ENCODE measurements around the gene ZNF431. TPM values are rescaled to one million over a fixed set of nuclear protein-coding genes. Genes with fewer than 3 reads are reported as not detected.

ZNF431 gene
- total and polyA plus RNA-seq, 4 experiments from 2014 or later = 9.1 to 34.4 (median 21.4) TPM

DNA sequence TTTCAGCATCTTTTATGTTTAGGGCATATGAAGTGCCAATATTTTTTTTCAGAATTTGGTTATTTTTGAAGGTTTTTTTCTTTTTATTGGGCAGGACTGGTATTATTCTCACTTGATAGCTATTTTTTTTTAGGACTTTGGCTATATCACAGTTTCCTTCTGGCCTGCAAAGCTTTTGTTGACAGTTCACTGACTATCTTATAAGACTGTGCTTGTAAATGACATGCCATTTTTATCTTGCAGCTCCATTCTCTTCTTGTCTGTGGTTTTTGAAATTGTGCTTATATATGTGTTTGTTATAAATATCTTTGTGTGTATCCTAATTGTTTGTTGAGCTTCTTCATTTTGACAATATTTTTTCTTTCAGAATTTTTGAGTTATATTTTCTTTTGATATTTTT, 26.4 kb upstream of the ZNF431 start:
- no peak overlapping the region for H3K27ac Mint-ChIP-seq
- intact Hi-C loops (cut with micrococcal nuclease) = no loop called here
- ChIA-PET POLR2A (ENCODE audit: partially characterized antibody) (no interaction called here), CTCF (ENCODE audit: partially characterized antibody) (no interaction called here)
- no peak overlapping the region for H3K4me3 Mint-ChIP-seq
- Histone ChIP-seq H3K27me3 (ENCODE audit: insufficient read depth, low read length) (no peaks in the 10 kb centered on the region), H3K27ac (ENCODE audit: low read depth, low read length) (no peak overlapping the region), H3K4me1 (ENCODE audit: insufficient read depth, low read length) (no peaks in the 10 kb centered on the region), H3K36me3 (ENCODE audit: insufficient read depth, low read length) (peaks cover 8% of the 10 kb centered on the region), H3K4me3 (ENCODE audit: low read length in 2 of 2) (no peak overlapping the region), H3K9me3 (ENCODE audit: control insufficient read depth in 1 of 2, low read length in 2 of 2) (no peaks in the 10 kb centered on the region)
- peaks cover 58 to 66% of the 10 kb centered on the region in 2 donors for H3K36me3 Mint-ChIP-seq
- DNase-seq = no peak
- no peaks in the 10 kb centered on the region for H3K27me3 Mint-ChIP-seq
- no peaks in the 10 kb centered on the region for H3K4me1 Mint-ChIP-seq
- peaks cover 8 to 70% (median 37%) of the 10 kb centered on the region in 8 donors for H3K9me3 Mint-ChIP-seq

DNA sequence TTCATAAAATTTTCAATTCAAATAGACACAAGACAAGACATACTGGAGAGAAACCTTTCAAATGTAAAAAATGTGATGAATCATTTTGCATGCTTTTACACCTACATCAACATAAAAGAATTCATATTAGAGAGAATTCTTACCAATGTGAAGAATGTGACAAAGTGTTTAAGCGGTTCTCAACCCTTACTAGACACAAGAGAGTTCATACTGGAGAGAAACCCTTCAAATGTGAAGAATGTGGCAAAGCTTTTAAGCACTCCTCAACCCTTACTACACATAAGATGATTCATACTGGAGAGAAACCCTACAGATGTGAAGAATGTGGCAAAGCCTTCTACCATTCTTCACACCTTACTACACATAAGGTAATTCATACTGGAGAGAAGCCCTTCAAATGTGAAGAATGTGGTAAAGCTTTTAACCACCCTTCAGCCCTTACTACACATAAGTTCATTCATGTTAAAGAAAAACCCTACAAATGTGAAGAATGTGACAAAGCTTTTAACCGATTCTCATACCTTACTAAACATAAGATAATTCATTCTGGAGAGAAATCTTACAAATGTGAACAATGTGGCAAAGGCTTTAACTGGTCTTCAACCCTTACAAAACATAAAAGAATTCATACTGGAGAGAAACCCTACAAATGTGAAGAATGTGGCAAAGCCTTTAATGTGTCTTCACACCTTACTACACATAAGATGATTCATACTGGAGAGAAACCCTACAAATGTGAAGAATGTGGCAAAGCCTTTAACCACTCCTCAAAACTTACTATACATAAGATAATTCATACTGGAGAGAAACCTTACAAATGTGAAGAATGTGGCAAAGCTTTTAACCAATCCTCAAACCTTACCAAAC, 24.6 kb upstream of the ZNF431 start:
- Histone ChIP-seq H3K27me3 (ENCODE audit: insufficient read depth, low read length) (no peaks in the 10 kb centered on the region), H3K9me3 (ENCODE audit: control insufficient read depth in 1 of 2, low read length in 2 of 2) (no peaks in the 10 kb centered on the region), H3K4me1 (ENCODE audit: insufficient read depth, low read length) (no peaks in the 10 kb centered on the region), H3K36me3 (ENCODE audit: insufficient read depth, low read length) (peaks cover 8% of the 10 kb centered on the region), H3K27ac (ENCODE audit: low read depth, low read length) (no peak overlapping the region), H3K4me3 (ENCODE audit: low read length in 2 of 2) (no peak overlapping the region)
- peaks cover 51 to 52% of the 10 kb centered on the region in 2 donors for H3K36me3 Mint-ChIP-seq
- ChIA-PET CTCF (ENCODE audit: partially characterized antibody) (no interaction called here), POLR2A (ENCODE audit: partially characterized antibody) (no interaction called here)
- peaks cover 8 to 62% (median 34%) of the 10 kb centered on the region in 8 donors for H3K9me3 Mint-ChIP-seq
- no peaks in the 10 kb centered on the region for H3K4me1 Mint-ChIP-seq
- DNase-seq = no peak
- H3K27ac Mint-ChIP-seq = no peak overlapping the region
- H3K4me3 Mint-ChIP-seq = no peak overlapping the region
- no peaks in the 10 kb centered on the region for H3K27me3 Mint-ChIP-seq
- intact Hi-C loops (cut with micrococcal nuclease) = no loop called here

GRCh38 chr19:21126078-21126477, 15.8 kb upstream of the ZNF431 start:
- Histone ChIP-seq H3K36me3 (ENCODE audit: insufficient read depth, low read length) (no peaks in the 10 kb centered on the region), H3K27ac (ENCODE audit: low read depth, low read length) (no peak overlapping the region), H3K4me1 (ENCODE audit: insufficient read depth, low read length) (no peaks in the 10 kb centered on the region), H3K9me3 (ENCODE audit: control insufficient read depth in 1 of 2, low read length in 2 of 2) (peaks cover 0 to 6% of the 10 kb centered on the region in 2 donors), H3K27me3 (ENCODE audit: insufficient read depth, low read length) (no peaks in the 10 kb centered on the region), H3K4me3 (ENCODE audit: low read length in 2 of 2) (no peak overlapping the region)
- peaks cover 2 to 46% (median 16%) of the 10 kb centered on the region in 8 donors for H3K9me3 Mint-ChIP-seq
- H3K4me3 Mint-ChIP-seq = no peak overlapping the region
- CTCF ChIA-PET (ENCODE audit: partially characterized antibody) = no interaction called here
- H3K27ac Mint-ChIP-seq = no peak overlapping the region
- DNase-seq = no peak
- H3K36me3 Mint-ChIP-seq = peaks cover 5 to 10% of the 10 kb centered on the region in 2 donors
- intact Hi-C loops (cut with micrococcal nuclease) = no loop called here
- POLR2A ChIA-PET (ENCODE audit: partially characterized antibody) = no interaction called here
- H3K4me1 Mint-ChIP-seq = no peaks in the 10 kb centered on the region
- no peaks in the 10 kb centered on the region for H3K27me3 Mint-ChIP-seq

- no peaks in the 10 kb centered on the region for H3K27me3 Mint-ChIP-seq
- no peak for DNase-seq
- H3K4me1 ChIP-seq (ENCODE audit: insufficient read depth, low read length) = no peaks in the 10 kb centered on the region
- no peak overlapping the region for H3K27ac Mint-ChIP-seq
- no peaks in the 10 kb centered on the region for H3K4me1 Mint-ChIP-seq
- no peaks in the 10 kb centered on the region for H3K27me3 ChIP-seq (ENCODE audit: insufficient read depth, low read length)
- POLR2A ChIA-PET (ENCODE audit: partially characterized antibody) = no interaction called here
- peaks cover 0 to 6% of the 10 kb centered on the region in 2 donors for H3K9me3 ChIP-seq (ENCODE audit: control insufficient read depth in 1 of 2, low read length in 2 of 2)
- H3K36me3 ChIP-seq (ENCODE audit: insufficient read depth, low read length) = no peaks in the 10 kb centered on the region
- intact Hi-C loops (cut with micrococcal nuclease) = no loop called here
- H3K4me3 ChIP-seq (ENCODE audit: low read length in 2 of 2) = no peak overlapping the region
- H3K36me3 Mint-ChIP-seq = peaks cover 2 to 7% of the 10 kb centered on the region in 2 donors
- H3K9me3 Mint-ChIP-seq = peaks cover 2 to 39% (median 16%) of the 10 kb centered on the region in 8 donors
- CTCF ChIA-PET (ENCODE audit: partially characterized antibody) = no interaction called here
- no peak overlapping the region for H3K27ac ChIP-seq (ENCODE audit: low read depth, low read length)
- no peak overlapping the region for H3K4me3 Mint-ChIP-seq
Observed at GRCh38 chr19:21127001-21127400, 14.8 kb upstream of the ZNF431 start.

- Mint-ChIP-seq H3K4me3 (no peak overlapping the region), H3K27me3 (no peaks in the 10 kb centered on the region), H3K4me1 (no peaks in the 10 kb centered on the region), H3K27ac (no peak overlapping the region), H3K9me3 (peaks cover 2 to 31% (median 16%) of the 10 kb centered on the region in 8 donors), H3K36me3 (peaks cover 0 to 2% of the 10 kb centered on the region in 2 donors)
- DNase-seq = no peak
- Histone ChIP-seq H3K27ac (ENCODE audit: low read depth, low read length) (no peak overlapping the region), H3K4me3 (ENCODE audit: low read length in 2 of 2) (no peak overlapping the region), H3K27me3 (ENCODE audit: insufficient read depth, low read length) (no peaks in the 10 kb centered on the region), H3K9me3 (ENCODE audit: control insufficient read depth in 1 of 2, low read length in 2 of 2) (peaks cover 0 to 6% of the 10 kb centered on the region in 2 donors), H3K36me3 (ENCODE audit: insufficient read depth, low read length) (no peaks in the 10 kb centered on the region), H3K4me1 (ENCODE audit: insufficient read depth, low read length) (no peaks in the 10 kb centered on the region)
- POLR2A ChIA-PET (ENCODE audit: partially characterized antibody) = no interaction called here
- CTCF ChIA-PET (ENCODE audit: partially characterized antibody) = no interaction called here
- intact Hi-C loops (cut with micrococcal nuclease) = no loop called here
Observed at GRCh38 chr19:21127898-21128297, 13.9 kb upstream of the ZNF431 start.

DNA sequence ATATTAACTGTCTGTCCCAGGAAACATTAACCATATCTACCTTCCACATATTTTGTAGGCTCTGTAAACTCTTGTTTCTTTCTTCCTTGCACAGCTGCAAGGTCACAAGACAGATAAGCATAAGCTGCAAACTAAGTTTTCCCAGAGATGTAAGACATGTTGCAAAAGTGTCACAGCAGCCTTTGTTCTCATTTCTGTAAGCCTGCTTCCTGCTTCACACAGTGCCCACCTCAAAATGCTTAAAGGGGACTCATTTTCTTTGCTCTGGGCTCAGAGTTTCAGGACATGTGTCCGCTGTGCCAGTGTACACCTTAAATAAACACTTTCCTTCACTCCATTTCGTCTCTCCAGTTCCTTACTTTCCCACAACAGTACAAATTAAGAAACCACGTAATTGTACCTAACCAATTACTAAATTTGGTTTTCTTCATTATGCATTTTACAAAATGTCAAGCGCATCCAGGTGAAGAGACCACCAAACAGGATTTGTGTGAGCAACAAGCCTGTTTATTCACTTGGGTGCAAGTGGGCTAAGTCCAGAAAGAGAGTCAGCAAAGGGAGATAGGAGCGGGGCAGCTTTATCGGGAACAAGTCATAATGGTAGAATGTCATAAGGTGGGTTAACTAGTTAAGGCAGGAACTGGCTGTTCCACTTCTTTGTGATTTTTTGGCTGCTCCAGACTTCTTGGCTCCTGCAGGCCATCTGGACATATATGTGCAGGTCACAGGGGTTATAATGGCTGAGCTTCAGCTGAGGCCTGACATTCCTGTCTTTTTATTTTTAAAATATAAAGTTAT, 12.7 kb upstream of the ZNF431 start:
- no peaks in the 10 kb centered on the region for H3K27me3 ChIP-seq (ENCODE audit: insufficient read depth, low read length)
- DNase-seq = no peak
- Mint-ChIP-seq H3K36me3 (peaks cover 0 to 2% of the 10 kb centered on the region in 2 donors), H3K27me3 (peaks cover 0 to 2% of the 10 kb centered on the region in 2 donors), H3K4me3 (no peak overlapping the region), H3K9me3 (peaks cover 2 to 36% (median 17%) of the 10 kb centered on the region in 8 donors), H3K27ac (no peak overlapping the region), H3K4me1 (no peaks in the 10 kb centered on the region)
- peaks cover 0 to 3% of the 10 kb centered on the region in 2 donors for H3K9me3 ChIP-seq (ENCODE audit: control insufficient read depth in 1 of 2, low read length in 2 of 2)
- no peak overlapping the region for H3K27ac ChIP-seq (ENCODE audit: low read depth, low read length)
- no peaks in the 10 kb centered on the region for H3K4me1 ChIP-seq (ENCODE audit: insufficient read depth, low read length)
- ChIA-PET CTCF (ENCODE audit: partially characterized antibody) (no interaction called here), POLR2A (ENCODE audit: partially characterized antibody) (no interaction called here)
- no peaks in the 10 kb centered on the region for H3K36me3 ChIP-seq (ENCODE audit: insufficient read depth, low read length)
- intact Hi-C loops (cut with micrococcal nuclease) = no loop called here
- no peak overlapping the region for H3K4me3 ChIP-seq (ENCODE audit: low read length in 2 of 2)

- POLR2A ChIA-PET (ENCODE audit: partially characterized antibody) = no interaction called here
- Mint-ChIP-seq H3K4me3 (no peak overlapping the region), H3K9me3 (peaks cover 2 to 36% (median 18%) of the 10 kb centered on the region in 8 donors), H3K27me3 (peaks cover 0 to 8% of the 10 kb centered on the region in 2 donors), H3K4me1 (no peaks in the 10 kb centered on the region), H3K27ac (no peak overlapping the region), H3K36me3 (peaks cover 0 to 2% of the 10 kb centered on the region in 2 donors)
- DNase-seq = no peak
- Histone ChIP-seq H3K27me3 (ENCODE audit: insufficient read depth, low read length) (no peaks in the 10 kb centered on the region), H3K27ac (ENCODE audit: low read depth, low read length) (no peak overlapping the region), H3K36me3 (ENCODE audit: insufficient read depth, low read length) (no peaks in the 10 kb centered on the region), H3K9me3 (ENCODE audit: control insufficient read depth in 1 of 2, low read length in 2 of 2) (peaks cover 0 to 3% of the 10 kb centered on the region in 2 donors), H3K4me3 (ENCODE audit: low read length in 2 of 2) (no peak overlapping the region), H3K4me1 (ENCODE audit: insufficient read depth, low read length) (no peaks in the 10 kb centered on the region)
- CTCF ChIA-PET (ENCODE audit: partially characterized antibody) = interaction anchor here (0.6 kb wide), 1 partner anchor 58 kb away, joined by 3 read pairs; no protein-coding TSS in a partner anchor
- intact Hi-C loops (cut with micrococcal nuclease) = no loop called here
Observed at GRCh38 chr19:21130097-21130775, 11.6 kb upstream of the ZNF431 start.
